Esophagus squamous epithelium (tissue), 4 donors: Measurements from ENCODE around the gene COL23A1.

Experiments
- POLR2A ChIP-seq, 4 donors: fragments of 450-650 bp; IDR thresholded peaks; one replicate each; pipeline ENCODE4 v1.6.1; 2017; ENCODE audit warnings: antibody characterized with exemption in 4 of 4, mild to moderate bottlenecking in 4 of 4, moderate library complexity in 3 of 4
- TF ChIP-seq, protein P1 (sequence below), 6 experiments: fragments of 450-650 bp in 4 of 6; fragments of 200-600 bp in 2 of 6; sonication (generic) in 2 of 6; IDR thresholded peaks; one replicate each; pipeline ENCODE4 v1.5.1; 2016 to 2019; ENCODE audit warnings: antibody characterized with exemption in 6 of 6, mild to moderate bottlenecking in 4 of 6, moderate library complexity in 4 of 6

GRCh38 chr5:178396796-178397720 lies 193.1 kb downstream of the COL23A1 start:
- no peak for TF ChIP-seq POLR2A (IDR thresholded peaks at IDR 0.05)
- TF ChIP-seq, protein P1, sequence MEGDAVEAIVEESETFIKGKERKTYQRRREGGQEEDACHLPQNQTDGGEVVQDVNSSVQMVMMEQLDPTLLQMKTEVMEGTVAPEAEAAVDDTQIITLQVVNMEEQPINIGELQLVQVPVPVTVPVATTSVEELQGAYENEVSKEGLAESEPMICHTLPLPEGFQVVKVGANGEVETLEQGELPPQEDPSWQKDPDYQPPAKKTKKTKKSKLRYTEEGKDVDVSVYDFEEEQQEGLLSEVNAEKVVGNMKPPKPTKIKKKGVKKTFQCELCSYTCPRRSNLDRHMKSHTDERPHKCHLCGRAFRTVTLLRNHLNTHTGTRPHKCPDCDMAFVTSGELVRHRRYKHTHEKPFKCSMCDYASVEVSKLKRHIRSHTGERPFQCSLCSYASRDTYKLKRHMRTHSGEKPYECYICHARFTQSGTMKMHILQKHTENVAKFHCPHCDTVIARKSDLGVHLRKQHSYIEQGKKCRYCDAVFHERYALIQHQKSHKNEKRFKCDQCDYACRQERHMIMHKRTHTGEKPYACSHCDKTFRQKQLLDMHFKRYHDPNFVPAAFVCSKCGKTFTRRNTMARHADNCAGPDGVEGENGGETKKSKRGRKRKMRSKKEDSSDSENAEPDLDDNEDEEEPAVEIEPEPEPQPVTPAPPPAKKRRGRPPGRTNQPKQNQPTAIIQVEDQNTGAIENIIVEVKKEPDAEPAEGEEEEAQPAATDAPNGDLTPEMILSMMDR (IDR thresholded peaks at IDR 0.05): no peak
